Measurements from ENCODE around the gene TCOF1.

DNA sequence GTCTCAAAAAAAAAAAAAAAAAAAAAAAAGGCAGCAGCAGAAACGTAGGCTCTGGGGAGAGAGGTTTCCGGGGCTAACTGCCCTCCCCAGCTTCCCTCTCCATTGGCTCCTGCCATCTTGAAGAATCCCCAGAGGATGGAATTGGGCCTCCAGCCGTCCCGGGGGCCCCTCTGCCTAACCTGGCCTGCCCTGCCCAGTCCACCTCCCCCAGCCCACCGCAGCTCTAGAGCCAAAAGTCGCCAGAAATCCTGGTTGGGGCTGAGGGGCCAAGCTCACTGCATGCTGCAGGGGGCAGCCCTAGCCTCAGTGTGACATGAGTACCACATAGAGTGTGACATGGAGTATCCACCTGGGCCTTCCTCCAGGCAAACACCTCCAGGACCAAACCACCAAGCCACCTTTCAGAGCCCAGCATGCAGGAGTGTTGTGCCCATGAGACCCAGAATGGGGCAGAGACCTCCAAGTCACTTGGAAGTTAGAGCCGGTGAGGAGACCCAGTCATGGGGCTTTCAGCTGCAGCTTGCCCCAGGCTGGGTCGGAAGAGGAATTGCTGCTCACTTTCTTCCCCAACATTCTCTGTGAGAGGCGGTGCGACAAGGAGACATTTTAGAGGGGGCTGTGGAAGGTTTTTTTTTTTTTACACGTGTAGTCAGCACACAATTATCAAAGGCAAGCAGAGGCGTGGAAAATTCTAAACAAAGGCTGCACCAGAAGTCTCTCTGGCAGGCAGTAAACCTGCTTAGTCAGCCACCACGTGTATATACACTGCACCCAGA, 37.6 kb downstream of the TCOF1 start:
- TF ChIP-seq, protein P1, sequence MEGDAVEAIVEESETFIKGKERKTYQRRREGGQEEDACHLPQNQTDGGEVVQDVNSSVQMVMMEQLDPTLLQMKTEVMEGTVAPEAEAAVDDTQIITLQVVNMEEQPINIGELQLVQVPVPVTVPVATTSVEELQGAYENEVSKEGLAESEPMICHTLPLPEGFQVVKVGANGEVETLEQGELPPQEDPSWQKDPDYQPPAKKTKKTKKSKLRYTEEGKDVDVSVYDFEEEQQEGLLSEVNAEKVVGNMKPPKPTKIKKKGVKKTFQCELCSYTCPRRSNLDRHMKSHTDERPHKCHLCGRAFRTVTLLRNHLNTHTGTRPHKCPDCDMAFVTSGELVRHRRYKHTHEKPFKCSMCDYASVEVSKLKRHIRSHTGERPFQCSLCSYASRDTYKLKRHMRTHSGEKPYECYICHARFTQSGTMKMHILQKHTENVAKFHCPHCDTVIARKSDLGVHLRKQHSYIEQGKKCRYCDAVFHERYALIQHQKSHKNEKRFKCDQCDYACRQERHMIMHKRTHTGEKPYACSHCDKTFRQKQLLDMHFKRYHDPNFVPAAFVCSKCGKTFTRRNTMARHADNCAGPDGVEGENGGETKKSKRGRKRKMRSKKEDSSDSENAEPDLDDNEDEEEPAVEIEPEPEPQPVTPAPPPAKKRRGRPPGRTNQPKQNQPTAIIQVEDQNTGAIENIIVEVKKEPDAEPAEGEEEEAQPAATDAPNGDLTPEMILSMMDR (IDR thresholded peaks at IDR 0.05), result no peak
- TF ChIP-seq EZH2 (IDR thresholded peaks at IDR 0.05; ENCODE audit: borderline replicate concordance, insufficient read depth, low read depth, low read length, poor library complexity, severe bottlenecking), result no peak
